Activated effector memory CD4-positive, alpha-beta T cell treated with anti-CD3 and anti-CD28 coated beads, Interleukin-2, amount 50 U/mL, for 16 hours (primary cell): ENCODE measurements around the gene ZMAT3.
"Not testable (repeated sequence)": the region's sequence is repeated elsewhere in the genome, so short reads cannot be mapped to it uniquely, and the experiment has no call there.

Experiments used
- DNase-seq: peaks from one replicate; pipeline ENCODE4 v3.0.0-alpha.2; 2020

ZMAT3 gene

DNA sequence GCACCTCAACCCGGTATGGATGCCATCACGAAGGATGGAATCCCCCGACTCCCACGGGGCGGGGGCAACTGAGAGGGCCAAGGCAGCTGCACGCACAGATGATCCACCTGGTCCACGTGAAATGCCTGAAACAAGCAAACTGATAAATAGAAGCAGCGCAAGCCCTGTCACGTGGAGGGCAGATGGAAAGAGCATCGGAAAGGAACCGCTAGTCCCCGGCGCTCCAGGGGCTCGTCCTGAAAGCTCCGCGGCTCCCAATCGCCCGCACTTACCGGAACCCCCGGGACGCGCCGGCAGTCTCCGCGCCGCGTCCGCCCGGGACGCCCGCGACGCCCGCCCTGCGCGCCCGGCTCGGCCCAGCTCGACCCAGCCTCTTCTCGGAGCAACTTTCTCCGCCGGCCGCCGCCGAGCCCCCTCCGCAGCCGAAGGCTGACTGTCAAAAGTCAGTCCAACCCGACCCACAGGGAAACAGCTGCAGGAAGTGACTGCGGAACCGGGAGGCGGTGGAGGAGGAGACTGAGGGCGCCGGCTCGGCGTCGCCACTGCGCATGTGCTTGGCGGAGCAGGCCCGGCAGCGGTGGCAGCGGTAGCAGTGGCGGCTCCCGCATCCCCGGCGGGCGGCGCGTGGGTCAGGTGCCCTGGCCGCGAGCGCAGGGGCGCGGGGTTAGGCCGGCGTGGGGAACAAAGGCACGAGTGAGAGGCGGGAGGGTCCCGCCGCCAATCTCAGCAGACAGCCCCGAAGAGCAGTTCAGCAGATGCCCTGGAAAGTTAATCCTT is at the start of gene ZMAT3:
Gene ZMAT3 (minus strand): TSS at position 487 of the 777 bp plus-strand sequence. CDS start 4,057 bp downstream, outside the sequence.
- DNase-seq: peak; percentile 95

DNA sequence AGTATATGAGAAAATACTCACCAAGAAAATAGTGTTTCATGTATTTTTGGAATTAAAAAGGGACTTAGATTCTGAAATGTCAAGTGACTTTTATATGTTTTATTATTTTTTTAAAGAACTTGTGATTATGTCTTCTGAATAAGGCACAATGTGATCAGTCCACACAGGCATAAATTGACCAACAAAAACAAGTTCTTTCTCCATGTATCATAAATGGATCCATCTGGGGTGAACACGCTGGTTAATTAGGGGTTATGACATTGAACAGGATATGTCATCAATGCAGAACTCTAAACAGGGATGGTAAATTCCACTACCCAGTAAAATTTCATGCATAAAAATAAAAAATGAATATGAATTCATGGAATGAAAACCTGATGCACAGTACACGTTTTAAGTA is 45.2 kb upstream of the ZMAT3 start:
- DNase-seq: no peak

DNA sequence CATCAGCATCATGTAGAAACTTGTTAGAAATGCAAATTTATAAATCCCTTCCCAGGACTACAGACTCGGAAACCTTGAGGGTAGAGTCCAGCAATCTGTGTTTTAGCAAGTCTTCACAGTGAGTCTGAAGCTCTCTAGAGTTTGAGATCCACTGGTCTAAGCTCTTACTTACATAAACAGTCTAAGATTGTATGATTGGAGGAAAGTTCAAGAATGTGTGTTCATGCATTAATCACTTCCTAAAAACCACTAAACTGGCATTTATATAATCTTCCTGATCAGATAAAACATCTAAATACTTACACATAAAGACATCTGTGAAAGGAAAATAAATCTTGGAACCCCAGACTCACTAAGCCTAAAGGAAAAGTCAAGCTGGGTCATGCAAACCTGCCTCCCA is 43.8 kb upstream of the ZMAT3 start:
- DNase-seq: not testable (repeated sequence)

DNA sequence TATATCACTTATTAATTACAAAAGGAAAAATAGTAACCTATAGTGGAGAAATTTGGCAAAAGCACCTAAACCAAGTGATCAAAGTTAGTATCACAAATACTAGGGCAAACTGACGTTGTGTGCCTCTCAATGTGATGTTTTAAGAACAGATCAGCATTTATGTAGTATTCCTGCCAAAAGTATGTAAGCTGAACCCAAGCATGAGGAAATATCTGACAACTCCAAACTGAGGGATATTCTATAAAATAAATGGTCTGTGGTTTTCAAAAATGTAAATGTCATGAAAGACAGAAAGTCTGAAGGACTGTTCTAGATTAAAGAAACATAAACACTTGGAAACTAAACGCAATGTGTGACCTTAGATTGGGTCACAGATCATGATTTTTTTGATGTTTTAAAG is 42.3 kb upstream of the ZMAT3 start:
- DNase-seq: no peak

- DNase-seq: no peak
Measured at GRCh38 chr3:179108086-179108485, 36.5 kb upstream of the ZMAT3 start.

GRCh38 chr3:179107617-179108016 is 36.0 kb upstream of the ZMAT3 start:
- DNase-seq: no peak

GRCh38 chr3:179105881-179106280 is 34.3 kb upstream of the ZMAT3 start:
- no peak for DNase-seq

DNA sequence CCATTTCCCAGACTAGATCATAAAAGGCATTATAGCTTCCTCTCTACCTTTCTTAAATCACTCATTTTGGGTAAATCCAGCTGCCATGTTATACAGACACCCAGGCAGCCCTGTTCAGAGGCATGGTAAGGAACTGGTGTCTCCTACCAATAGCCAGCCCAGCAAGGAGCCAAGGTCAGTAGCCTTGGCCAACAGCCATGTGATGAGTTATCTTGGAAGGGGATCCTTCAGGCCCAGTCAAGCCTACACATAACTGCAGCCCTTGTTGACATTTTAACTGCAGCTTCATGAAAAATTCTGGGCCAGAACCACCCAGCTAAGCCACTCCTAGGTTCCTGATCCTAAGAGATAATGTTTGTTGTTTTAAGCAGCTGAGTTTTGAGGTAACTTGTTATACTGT is 29.0 kb upstream of the ZMAT3 start:
- DNase-seq: no peak

- no peak for DNase-seq
Measured at GRCh38 chr3:179098388-179099077, 26.9 kb upstream of the ZMAT3 start.

GRCh38 chr3:179093807-179094206 is 22.2 kb upstream of the ZMAT3 start:
- no peak for DNase-seq

- no peak for DNase-seq
Measured at GRCh38 chr3:179091113-179091512, 19.5 kb upstream of the ZMAT3 start.

DNA sequence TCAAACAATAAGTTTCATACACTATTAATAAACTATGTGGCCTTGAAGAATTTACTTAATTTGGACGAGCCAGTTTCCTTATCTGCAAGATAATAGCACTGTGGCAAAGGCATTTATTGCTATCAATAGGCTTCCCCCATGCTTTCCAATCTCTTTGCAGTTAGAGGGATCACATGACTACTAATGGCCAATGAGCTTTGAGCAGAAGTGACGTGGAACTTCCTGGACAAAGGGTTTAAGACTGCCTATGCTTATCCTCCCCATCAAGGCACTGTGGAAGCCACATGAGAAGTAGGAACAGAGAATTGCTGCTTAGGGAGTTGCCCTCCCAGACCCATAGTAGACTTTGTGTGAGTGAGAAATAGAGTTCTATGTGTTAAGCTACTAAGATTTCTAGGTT is 16.7 kb upstream of the ZMAT3 start:
- DNase-seq: no peak

GRCh38 chr3:179083977-179084376 is 12.4 kb upstream of the ZMAT3 start:
- DNase-seq: no peak

- DNase-seq: no peak
Measured at GRCh38 chr3:179082416-179082815, 10.8 kb upstream of the ZMAT3 start.

- no peak for DNase-seq
Measured at GRCh38 chr3:179081885-179082284, 10.3 kb upstream of the ZMAT3 start.

GRCh38 chr3:179079537-179079936 is 7.9 kb upstream of the ZMAT3 start:
- DNase-seq: no peak

- no peak for DNase-seq
Measured at GRCh38 chr3:179076243-179077027, 4.8 kb upstream of the ZMAT3 start.

- no peak for DNase-seq
Measured at GRCh38 chr3:179074656-179075055, 3.0 kb upstream of the ZMAT3 start.

GRCh38 chr3:179073816-179074215 is 2.2 kb upstream of the ZMAT3 start:
- DNase-seq: no peak

DNA sequence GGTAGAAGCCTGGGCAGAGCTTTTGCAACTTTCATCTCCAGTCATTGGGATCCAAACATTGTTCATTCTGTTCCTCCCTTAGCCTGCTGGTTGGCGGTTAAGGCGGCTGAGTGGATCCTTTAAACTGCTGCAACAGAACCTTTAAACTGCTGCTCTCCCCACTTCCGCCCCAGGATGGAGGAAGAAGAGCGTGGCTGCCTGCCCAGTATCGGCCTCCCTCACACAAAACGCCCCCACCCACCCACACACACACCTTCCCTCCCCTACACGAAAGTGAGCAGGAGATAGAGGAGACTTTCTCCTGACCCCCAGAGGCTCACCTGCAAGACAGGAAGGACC is 460 bp upstream of the ZMAT3 start:
- peak; percentile 79 for DNase-seq

DNA sequence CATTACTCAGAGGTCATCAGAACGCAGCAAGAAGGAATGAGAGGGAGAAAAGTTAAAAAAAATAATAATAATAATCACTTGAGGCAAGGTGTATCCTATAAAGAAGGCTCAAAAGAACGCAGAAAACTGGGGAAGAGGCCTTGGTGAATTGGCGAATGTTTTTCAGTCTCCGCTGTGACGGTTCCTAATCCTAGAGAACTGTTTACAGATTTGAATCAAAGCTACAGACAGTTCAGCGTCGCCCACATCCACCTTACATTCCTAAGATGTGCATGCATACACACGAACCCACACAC is 634 bp downstream of the ZMAT3 start:
- DNase-seq: no peak

GRCh38 chr3:179069762-179070390 is 1.7 kb downstream of the ZMAT3 start:
- no peak for DNase-seq

DNA sequence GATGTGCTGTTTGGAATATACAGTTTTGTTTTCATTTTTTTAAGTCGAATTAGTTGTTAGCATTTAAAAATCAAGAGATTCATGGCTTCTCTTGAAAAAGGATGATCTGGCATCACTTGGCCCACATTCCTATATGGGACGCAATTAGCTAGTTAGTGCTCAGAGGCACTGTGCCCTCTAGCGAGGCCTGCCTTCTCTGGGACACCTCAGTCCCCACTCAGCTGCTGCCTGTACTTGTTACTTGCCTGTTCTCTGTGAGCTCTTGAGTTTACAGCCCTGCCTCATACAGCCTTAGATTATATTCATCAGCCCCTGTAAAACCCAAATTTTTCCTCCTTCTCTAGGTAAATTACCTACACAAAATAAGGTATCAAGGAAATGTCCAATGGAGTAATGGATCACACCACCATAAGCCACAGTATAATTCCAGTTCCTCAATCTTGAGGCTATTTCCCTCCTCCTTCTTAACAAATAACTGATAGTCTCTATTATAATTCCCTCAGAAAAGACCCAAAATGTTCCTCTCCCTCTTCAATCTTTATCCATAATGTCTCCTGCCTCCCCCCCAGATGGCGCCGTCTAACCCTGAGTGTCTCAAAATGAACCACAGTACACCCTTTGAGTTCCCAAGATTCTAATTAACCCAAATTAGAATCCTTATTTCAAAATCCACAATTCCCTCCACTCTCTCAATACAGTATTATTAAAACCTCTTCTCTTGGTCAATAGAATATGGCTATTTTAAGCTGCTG is 2.7 kb downstream of the ZMAT3 start:
- peak; percentile 74 for DNase-seq
